T1000 (cell line): ENCODE measurements around the gene VSIG4.
"Not testable (repeated sequence)": the region's sequence is repeated elsewhere in the genome, so short reads cannot be mapped to it uniquely, and the experiment has no call there.

ENCODE experiments used
- DNase-seq: peaks from one replicate; lab custom pipeline; 2025; ENCODE audit warnings: mixed read lengths; lab: John Stamatoyannopoulos, UW

VSIG4 gene

DNA sequence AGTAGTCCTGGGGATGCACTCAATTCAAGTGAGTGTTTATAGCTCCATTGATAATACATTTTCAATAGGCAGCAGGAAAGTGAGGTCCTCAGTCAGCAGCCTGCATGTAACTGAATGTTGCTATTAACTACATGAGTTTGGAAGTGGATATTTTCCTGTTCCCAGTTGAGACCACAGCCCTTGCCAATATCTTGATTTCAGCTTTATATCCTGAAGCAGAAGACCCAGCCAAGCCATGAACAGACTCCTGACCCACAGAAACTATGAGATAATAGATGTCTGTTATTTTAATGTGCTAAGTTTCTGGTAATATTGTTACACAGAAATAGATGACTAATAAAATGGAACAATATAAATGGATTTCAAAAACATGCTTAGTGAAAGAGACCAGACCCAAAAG lies 63.7 kb downstream of the VSIG4 start:
- DNase-seq: no peak

DNA sequence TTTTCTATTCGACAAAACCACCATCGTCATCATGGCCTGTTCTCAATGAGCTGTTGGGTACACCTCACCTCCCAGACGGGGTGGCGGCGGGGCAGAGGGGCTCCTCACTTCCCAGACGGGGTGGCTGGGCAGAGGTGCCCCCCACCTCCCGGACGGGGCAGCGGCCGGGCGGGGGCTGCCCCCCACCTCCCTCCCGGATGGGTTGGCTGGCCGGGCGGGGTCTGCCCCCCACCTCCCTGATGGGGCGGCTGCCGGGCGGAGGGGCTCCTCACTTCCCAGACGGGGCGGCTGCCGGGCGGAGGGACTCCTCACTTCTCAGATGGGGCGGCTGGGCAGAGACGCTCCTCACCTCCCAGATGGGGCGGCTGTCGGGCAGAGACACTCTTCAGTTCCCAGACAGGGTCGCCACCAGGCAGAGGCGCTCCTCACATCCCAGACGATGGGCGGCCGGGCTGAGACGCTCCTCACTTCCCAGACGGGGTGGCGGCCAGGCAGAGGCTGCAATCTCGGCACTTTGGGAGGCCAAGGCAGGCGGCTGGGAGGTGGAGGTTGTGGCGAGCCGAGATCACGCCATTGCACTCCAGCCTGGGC lies 64.6 kb downstream of the VSIG4 start:
- DNase-seq: not testable (repeated sequence)
